Fibroblast of the aortic adventitia (primary cell): ENCODE results near the gene PTPMT1. TPM values are rescaled to one million over a fixed set of nuclear protein-coding genes. Genes with fewer than 3 reads are reported as not detected.
A peak's percentile ranks its signal among the peaks of the same experiment; 100 is the strongest.

Experiments used
- DNase-seq: peaks from one replicate; pipeline ENCODE4 v3.0.0-alpha.2; 2010; ENCODE audit warnings: low read depth
- H3K4me3 ChIP-seq: 2 replicates; pipeline ENCODE4 v1.5.1; 2011; ENCODE audit warnings: low read depth, mild to moderate bottlenecking, control low read depth, low read length, moderate library complexity
- CTCF ChIP-seq: IDR thresholded peaks from 2 replicates; pipeline ENCODE4 v1.5.1; 2011; ENCODE audit warnings: mild to moderate bottlenecking, low read length, control low read depth, inconsistent platforms; ENCODE audit not compliant: insufficient read depth
- total RNA-seq: library from RNA; depleted of rRNA; stranded (reverse); fragments of >200 nt; gene quantifications from 2 replicates; pipeline ENCODE4 v1.2.3, GENCODE V29; 2012; ENCODE audit warnings: low replicate concordance

Gene PTPMT1
- total RNA-seq, 1 donor = 44.1 TPM

- no peak within 1 kb of the TSS for H3K4me3 ChIP-seq
- TF ChIP-seq CTCF = no peak
- peak; percentile 41 for DNase-seq
These were observed 20.9 kb downstream of the PTPMT1 start, which contains the start of gene FAM180B for GRCh38 chr11:47586098-47586855. Gene FAM180B (plus strand): TSS chr11:47586678. CDS start chr11:47586769, 91 bp downstream.

- no peak for TF ChIP-seq CTCF
- H3K4me3 ChIP-seq = no peak overlapping the region
- DNase-seq = peak; percentile 28
These were observed 21.8 kb downstream of the PTPMT1 start for GRCh38 chr11:47587039-47587716.

GRCh38 chr11:47587723-47588326, 22.4 kb downstream of the PTPMT1 start:
- H3K4me3 ChIP-seq = no peak overlapping the region
- no peak for DNase-seq

GRCh38 chr11:47589118-47589517, 23.7 kb downstream of the PTPMT1 start:
- no peak overlapping the region for H3K4me3 ChIP-seq
- TF ChIP-seq CTCF = no peak
- DNase-seq = no peak

More at GRCh38 chr11:47587723-47588326, 22.4 kb downstream of the PTPMT1 start:
- no peak for TF ChIP-seq CTCF

GRCh38 chr11:47589584-47589976, 24.2 kb downstream of the PTPMT1 start:
- DNase-seq = no peak
- no peak for TF ChIP-seq CTCF
- H3K4me3 ChIP-seq = no peak overlapping the region

GRCh38 chr11:47589977-47590861, 24.8 kb downstream of the PTPMT1 start:
- H3K4me3 ChIP-seq = no peak overlapping the region
- DNase-seq = no peak
- no peak for TF ChIP-seq CTCF
